Measurements from ENCODE around the gene CDH16.
"Not testable (repeated sequence)": the region's sequence is repeated elsewhere in the genome, so short reads cannot be mapped to it uniquely, and the experiment has no call there.

Gene CDH16

DNA sequence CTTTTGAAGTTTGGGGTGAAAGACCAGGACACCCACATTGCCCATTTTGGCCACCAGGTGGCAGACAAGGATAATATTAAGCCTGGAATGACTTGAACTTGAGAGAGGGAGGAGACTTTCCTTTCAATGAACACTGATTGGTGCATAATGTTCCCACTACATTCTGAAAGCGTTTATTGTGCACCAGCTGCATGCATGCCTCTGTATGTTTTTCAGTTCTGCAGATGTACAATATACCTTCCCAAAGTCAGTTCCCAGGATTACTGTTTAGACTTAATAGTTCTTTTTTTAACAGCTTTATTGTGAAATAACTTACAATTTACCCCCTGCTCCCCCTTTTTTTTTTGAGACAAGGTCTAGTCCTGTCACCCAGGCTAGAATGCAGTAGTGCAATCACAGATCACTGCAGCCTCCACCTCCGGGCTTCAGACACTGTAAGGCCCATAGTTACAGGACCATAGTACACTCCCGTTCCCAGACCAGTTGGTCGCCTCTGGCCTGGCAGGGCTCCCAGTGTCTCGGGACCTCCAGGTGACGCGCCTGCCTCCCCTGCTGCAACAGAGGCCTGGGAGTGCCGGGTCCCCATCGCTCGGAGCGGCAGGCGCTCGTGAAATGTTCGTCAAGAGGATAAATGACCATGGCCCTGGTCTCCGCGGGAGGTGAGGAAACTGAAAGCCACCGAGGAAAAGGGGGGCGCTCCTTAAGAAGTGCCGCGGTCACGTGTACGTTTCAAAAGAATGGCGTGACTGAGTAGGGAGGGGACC, 28.8 kb upstream of the CDH16 start:
- peak; percentile 81 to 89 for DNase-seq

- DNase-seq = no peak
Measured at GRCh38 chr16:66946974-66947301, 28.3 kb upstream of the CDH16 start.

GRCh38 chr16:66946541-66946940, 27.9 kb upstream of the CDH16 start:
- no peak for DNase-seq

DNA sequence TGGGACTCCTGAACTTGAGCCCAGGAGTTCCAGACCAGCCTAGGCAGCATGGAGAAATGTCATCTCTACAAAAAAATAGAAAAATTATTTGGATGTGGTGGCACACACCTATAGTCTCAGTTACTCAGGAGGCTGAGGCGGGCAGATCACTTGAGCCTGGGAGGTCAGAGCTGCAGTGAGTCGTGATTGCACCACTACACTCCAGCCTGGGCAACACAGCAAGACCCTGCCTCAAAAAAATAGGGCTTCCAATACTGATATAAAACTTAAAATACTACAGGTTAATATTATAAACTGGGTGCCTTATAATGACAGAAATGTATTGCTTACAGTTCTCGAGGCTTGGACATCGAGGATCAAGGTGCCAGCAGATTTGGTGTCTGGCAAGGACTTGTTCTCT, 27.3 kb upstream of the CDH16 start:
- DNase-seq = no peak

- not testable (repeated sequence) for DNase-seq
Measured at GRCh38 chr16:66944971-66945370, 26.3 kb upstream of the CDH16 start.

DNA sequence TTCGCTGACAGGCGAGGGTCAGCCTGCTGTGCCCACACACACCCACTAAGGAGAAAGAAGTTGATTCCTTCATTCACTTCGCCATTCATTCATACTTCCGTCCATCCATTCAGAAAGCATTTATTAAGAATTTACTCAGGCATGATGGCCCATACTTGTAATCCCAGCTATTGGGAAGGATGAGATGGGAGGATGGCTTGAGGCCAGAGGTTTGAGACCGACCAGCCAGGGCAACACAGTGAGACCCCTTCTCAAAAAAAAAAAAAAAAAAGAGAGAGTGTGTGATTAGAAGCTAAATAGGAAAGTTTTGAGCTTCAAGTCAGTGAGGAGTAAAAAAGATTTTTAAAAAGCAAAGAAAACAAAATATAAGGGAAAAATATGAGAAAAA, 25.4 kb upstream of the CDH16 start:
- no peak for DNase-seq

DNA sequence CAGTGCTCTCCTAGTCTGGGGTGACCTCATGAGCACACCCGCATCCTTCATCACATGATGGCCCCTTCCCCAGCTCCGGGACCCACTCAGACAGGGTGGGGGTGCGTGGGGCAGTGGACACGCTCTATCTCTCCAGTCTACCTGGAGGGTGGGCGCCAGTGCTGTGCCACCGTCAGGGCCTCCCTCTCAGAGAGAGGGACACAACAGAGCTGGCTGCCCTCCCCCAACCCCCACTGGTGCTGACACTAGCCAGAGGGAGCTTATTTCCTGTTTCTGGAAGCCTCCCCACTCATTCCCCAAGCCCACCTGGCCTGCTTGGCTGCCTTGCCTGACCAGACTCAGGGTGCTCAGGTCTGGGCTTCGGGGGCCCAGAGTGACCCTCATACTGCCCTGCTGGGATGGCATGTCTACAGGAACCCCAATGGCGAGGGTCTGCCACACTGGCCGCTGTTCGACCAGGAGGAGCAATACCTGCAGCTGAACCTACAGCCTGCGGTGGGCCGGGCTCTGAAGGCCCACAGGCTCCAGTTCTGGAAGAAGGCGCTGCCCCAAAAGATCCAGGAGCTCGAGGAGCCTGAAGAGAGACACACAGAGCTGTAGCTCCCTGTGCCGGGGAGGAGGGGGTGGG, 24.9 kb upstream of the CDH16 start:
- DNase-seq = no peak

DNA sequence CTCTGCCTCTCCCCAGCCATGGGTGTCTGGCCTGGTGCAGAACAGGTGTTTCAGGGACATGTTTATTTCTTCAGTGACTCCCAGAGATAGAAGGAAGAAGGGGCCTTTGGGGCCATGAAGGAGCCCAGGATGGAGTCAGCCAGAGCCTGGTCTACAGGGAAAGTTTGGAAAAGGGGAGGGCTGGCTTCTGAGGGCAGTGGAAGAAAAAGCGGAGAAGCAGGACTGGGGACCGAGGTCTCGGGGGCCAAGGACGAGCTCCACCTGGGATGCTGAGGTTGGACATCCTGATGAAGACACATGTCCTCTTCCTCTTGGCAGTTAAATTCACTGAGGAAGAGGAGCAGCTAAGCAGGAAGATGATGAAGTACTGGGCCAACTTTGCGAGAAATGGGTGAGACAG, 24.3 kb upstream of the CDH16 start:
- no peak for DNase-seq

GRCh38 chr16:66940236-66940635, 21.6 kb upstream of the CDH16 start:
- no peak for DNase-seq

DNA sequence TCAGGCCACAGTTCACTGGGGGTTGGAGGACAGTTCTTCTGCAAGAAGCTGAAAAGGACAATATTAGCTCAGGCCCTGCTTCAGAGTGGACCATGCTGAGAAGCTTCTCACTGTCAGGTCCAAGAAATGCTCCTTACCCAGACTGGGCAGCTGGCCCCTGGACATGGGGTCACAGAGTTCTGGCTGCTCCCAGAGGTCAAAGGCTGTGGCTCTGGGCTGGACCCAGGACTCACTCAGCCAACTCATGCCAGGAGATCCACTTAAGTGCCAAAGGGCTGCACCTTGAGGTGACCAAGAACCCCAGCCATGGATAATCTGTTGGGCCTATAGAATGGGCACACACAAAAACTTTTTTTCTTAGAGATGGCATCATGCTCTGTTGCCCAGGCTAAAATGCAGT, 20.7 kb upstream of the CDH16 start:
- DNase-seq = no peak

DNA sequence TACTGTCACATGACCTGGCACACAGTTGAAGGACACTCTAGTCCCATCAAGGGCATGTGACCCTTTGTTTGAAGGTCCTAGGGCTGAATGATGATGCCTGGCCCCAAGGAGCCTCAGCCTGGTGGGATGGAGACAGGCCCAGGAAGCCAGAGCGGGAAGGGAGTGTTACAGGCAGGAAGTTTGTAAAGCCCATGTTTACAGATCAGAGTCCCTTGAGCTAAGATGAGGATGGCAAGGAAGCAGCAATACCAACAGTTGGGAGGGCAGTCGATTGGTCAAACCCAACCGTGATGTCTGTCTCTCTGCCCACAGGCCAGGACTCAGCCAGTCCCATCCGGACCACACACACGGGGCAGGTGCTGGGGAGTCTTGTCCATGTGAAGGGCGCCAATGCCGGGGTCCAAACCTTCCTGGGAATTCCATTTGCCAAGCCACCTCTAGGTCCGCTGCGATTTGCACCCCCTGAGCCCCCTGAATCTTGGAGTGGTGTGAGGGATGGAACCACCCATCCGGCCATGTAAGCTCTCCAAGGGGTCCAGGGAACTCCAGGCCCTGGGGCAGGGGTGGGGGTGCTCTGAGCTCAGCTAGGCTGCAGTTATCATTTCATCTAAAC, 19.1 kb upstream of the CDH16 start:
- DNase-seq = no peak

GRCh38 chr16:66936889-66937554, 18.3 kb upstream of the CDH16 start:
- DNase-seq = no peak

- DNase-seq = no peak
Measured at GRCh38 chr16:66936462-66936861, 17.8 kb upstream of the CDH16 start.

DNA sequence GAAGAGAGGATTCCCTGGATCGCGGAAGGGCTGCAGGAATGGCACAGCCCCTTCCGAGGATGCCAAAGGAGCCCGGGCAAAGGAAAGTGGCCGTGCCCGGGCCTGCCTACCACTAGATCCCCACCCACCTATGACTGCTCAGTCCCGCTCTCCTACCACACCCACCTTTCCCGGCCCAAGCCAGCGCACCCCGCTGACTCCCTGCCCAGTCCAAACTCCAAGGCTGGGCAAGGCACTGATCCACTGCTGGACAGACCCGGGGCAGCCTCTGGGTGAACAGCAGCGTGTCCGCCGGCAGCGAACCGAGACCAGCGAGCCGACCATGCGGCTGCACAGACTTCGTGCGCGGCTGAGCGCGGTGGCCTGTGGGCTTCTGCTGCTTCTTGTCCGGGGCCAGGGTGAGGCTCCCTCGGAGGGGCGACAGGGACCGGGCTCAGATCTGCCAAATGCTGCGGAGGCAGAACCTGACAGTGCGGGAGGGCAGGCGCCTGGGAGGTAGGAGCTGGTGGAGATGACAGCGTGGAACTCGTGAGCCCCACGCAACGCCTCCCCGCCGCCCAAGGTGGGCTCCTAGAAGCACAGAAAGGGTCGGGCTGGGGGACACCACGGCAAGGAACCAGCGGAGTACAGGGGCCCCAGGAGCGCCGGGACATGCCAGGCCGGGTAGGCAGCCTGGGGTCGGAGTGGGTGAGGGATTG, 16.8 kb upstream of the CDH16 start, which contains the start of gene CES2:
TSS of gene CES2 (plus strand) at position 203 of the 698 bp plus-strand sequence. CDS start at position 323, 120 bp downstream.
- no peak for DNase-seq

DNA sequence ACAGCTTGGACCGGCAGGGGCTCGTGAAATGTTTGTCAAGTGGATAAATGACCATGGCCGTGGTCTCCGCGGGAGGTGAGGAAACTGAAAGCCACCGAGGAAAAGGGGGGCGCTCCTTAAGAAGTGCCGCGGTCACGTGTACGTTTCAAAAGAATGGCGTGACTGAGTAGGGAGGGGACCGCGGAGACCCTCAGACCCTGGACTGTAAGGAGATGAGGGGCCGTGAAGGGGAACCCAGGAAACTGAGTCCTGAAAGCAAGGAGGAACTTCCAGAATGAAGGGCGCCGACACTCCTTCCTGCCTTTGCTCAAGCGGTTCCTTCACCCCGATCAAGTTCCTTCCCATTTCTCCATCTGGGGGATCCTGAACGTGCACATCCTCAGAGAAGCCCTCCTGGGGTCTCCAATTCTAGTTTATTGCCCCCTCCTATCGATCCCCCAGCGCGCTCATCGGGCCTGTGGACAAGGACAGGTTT, 16.2 kb upstream of the CDH16 start:
- DNase-seq = not testable (repeated sequence)

GRCh38 chr16:66934138-66934838, 15.6 kb upstream of the CDH16 start, which contains the start of gene CIAO2B:
TSS of gene CIAO2B (minus strand) at chr16:66934402. CDS start at chr16:66934364, 38 bp downstream.
- DNase-seq = peak; percentile 85 to 91

- no peak for DNase-seq
Measured at GRCh38 chr16:66933776-66934137, 15.1 kb upstream of the CDH16 start.

- DNase-seq = no peak
Measured at GRCh38 chr16:66932076-66932475, 13.4 kb upstream of the CDH16 start.

DNA sequence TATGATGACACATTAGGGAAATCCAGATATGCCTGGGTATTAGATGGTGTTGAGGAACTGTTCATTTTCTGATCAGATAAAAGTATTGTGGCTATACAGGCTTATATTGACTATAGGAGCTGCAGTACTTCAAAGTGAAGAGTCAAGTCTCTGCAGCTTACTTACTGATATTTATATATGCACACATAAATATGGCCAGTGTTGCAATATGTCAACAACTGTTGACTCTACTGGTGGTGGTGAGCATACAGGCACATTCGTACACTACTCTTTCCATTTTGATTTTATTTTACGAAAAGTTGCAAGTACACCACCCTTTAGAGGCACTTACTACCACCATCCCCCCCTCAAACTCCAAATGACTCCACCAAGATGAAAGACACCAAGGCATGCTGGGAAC, 13.0 kb upstream of the CDH16 start:
- no peak for DNase-seq

- DNase-seq = no peak
Measured at GRCh38 chr16:66930189-66930588, 11.5 kb upstream of the CDH16 start.

DNA sequence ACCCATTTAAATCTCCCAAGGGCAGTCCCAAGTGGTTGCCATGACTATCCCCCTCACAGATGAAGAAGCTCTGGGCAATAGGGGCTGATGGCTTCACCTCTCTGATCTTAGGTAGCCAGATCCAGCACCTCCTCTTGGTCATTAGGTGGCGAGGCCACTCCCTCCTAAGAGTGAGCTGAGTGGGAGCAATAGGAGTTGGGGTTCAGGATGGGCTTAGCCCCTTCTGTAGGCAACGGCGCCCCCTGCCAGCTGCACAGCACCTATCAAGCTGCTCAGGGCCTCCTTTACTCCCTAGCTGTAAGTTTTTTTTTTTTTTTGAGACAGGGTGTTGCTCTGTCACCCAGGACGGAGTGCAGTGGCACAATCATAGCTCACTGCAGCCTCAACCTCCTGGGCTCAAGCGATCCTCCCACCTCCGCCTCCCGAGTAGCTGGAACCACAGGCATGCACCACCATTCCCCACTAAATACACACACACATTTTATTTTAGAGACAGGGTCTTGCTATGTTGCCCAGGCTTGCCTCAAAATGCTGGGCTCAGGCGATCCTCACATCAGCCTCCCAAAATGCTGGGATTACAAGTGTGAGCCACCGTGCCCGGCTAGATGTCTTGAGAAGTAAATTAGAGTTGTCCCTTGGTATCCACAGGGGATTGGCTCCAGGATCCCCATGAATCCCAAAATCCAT, 10.2 kb upstream of the CDH16 start:
- DNase-seq = peak in 1 of 2 donors; percentile 31

All from CD4-positive, alpha-beta T cell treated with Interferon alpha-2 for 1 hour (primary cell).